HEK293 (cell line): ENCODE results near the gene SARNP.

Source experiments
- CTCF ChIA-PET: fragments of 350-600 bp; formaldehyde crosslinking; extraction: SDS; loops from one replicate; lab custom pipeline; 2021; ENCODE audit warnings: antibody characterized with exemption; lab: Yijun Ruan, JAX
- POLR2A ChIA-PET: fragments of 300-600 bp; formaldehyde crosslinking; extraction: SDS; loops from one replicate; lab custom pipeline; 2020; ENCODE audit warnings: antibody characterized with exemption, inconsistent platforms; lab: Yijun Ruan, JAX
- H3K27ac ChIP-seq: fragments of 200-500 bp; sonication (Bioruptor generic); 2 replicates; pipeline ENCODE4 v1.5.1; 2014; ENCODE audit warnings: low read depth, low read length, control low read depth, inconsistent platforms; ENCODE audit errors: extremely low read depth
- H3K36me3 ChIP-seq, 2 experiments: fragments of 200-500 bp in 1 of 2; sonication (Bioruptor generic) in 1 of 2; 1 replicate in 1 of 2; 2 replicates in 1 of 2; pipeline ENCODE4 v1.5.1; 2014 to 2017; ENCODE audit warnings: inconsistent platforms in 2 of 2, low read length in 2 of 2; ENCODE audit not compliant: control insufficient read depth in 2 of 2, insufficient read depth in 1 of 2
- H3K4me1 ChIP-seq: fragments of 200-500 bp; sonication (Bioruptor generic); 2 replicates; pipeline ENCODE4 v1.5.1; 2014; ENCODE audit warnings: mild to moderate bottlenecking, low read length, inconsistent platforms; ENCODE audit not compliant: control insufficient read depth, insufficient read depth
- H3K4me3 ChIP-seq: 2 replicates; pipeline ENCODE4 v1.5.1; 2011; ENCODE audit warnings: low read depth, mild to moderate bottlenecking, control low read depth, low read length, moderate library complexity
- H3K9me3 ChIP-seq: fragments of 200-500 bp; sonication (Bioruptor generic); 2 replicates; pipeline ENCODE4 v1.5.1; 2014; ENCODE audit warnings: low read depth, low read length, inconsistent platforms; ENCODE audit not compliant: control insufficient read depth, insufficient read depth
- GLIS2 ChIP-seq: fragments of 450-650 bp; formaldehyde crosslinking; IDR thresholded peaks from 2 replicates; pipeline ENCODE4 v1.5.1; 2016; ENCODE audit warnings: missing biosample characterization, missing genetic modification characterization
- HOXD13 ChIP-seq: sonication (generic); formaldehyde crosslinking; IDR thresholded peaks from 2 replicates; pipeline ENCODE4 v1.8.0; 2022; ENCODE audit warnings: missing genetic modification reagents, borderline replicate concordance
- IKZF3 ChIP-seq: fragments of 450-650 bp; IDR thresholded peaks from 2 replicates; pipeline ENCODE4 v1.5.0; 2018; ENCODE audit warnings: missing biosample characterization, mild to moderate bottlenecking, missing genetic modification characterization, moderate library complexity
- KLF9 ChIP-seq: fragments of 450-650 bp; formaldehyde crosslinking; IDR thresholded peaks from 2 replicates; pipeline ENCODE4 v1.5.1; 2016; ENCODE audit warnings: missing biosample characterization, missing genetic modification characterization, low read depth
- SP7 ChIP-seq: fragments of 450-650 bp; formaldehyde crosslinking; IDR thresholded peaks from 2 replicates; pipeline ENCODE4 v1.5.1; 2016; ENCODE audit warnings: missing biosample characterization, missing genetic modification characterization
- TRIM28 ChIP-seq: IDR thresholded peaks from 2 replicates; pipeline ENCODE4 v1.6.1; 2011; ENCODE audit warnings: low read length, control low read depth, borderline replicate concordance
- ZNF155 ChIP-seq: fragments of 450-650 bp; formaldehyde crosslinking; IDR thresholded peaks from 2 replicates; pipeline ENCODE4 v1.5.1; 2016; ENCODE audit warnings: missing biosample characterization, missing genetic modification characterization
- ZNF175 ChIP-seq: fragments of 450-650 bp; formaldehyde crosslinking; IDR thresholded peaks from 2 replicates; pipeline ENCODE4 v1.5.1; 2016; ENCODE audit warnings: missing biosample characterization, missing genetic modification characterization
- ZNF202 ChIP-seq: fragments of 450-650 bp; formaldehyde crosslinking; IDR thresholded peaks from 2 replicates; pipeline ENCODE4 v1.5.1; 2016; ENCODE audit warnings: missing biosample characterization, missing genetic modification characterization, borderline replicate concordance
- ZNF274 ChIP-seq, 2 experiments: fragments of 200-500 bp in 1 of 2; fragments of 450-650 bp in 1 of 2; sonication (Bioruptor generic) in 1 of 2; formaldehyde crosslinking in 1 of 2; IDR thresholded peaks; 2 replicates each; pipeline versions ENCODE4 v1.5.1 to v1.6.1; 2014 to 2016; ENCODE audit warnings: borderline replicate concordance in 1 of 2, inconsistent platforms in 1 of 2, low read length in 1 of 2, missing biosample characterization in 1 of 2, missing genetic modification characterization in 1 of 2
- ZNF292 ChIP-seq: fragments of 450-650 bp; formaldehyde crosslinking; IDR thresholded peaks from 2 replicates; pipeline ENCODE4 v1.5.1; 2016; ENCODE audit warnings: low read depth, missing biosample characterization, missing genetic modification characterization, borderline replicate concordance
- ZNF341 ChIP-seq: fragments of 450-650 bp; formaldehyde crosslinking; IDR thresholded peaks from 2 replicates; pipeline ENCODE4; 2016; ENCODE audit warnings: low read depth, missing biosample characterization, missing genetic modification characterization
- ZNF354C ChIP-seq: fragments of 450-650 bp; formaldehyde crosslinking; IDR thresholded peaks from 2 replicates; pipeline ENCODE4 v1.5.1; 2016; ENCODE audit warnings: missing biosample characterization, missing genetic modification characterization, low read depth, borderline replicate concordance
- ZNF549 ChIP-seq: fragments of 450-650 bp; IDR thresholded peaks from 2 replicates; pipeline ENCODE4 v1.5.1; 2018; ENCODE audit warnings: missing biosample characterization, missing genetic modification characterization, mild to moderate bottlenecking, inconsistent platforms, moderate library complexity
- ZNF585B ChIP-seq: fragments of 450-650 bp; formaldehyde crosslinking; IDR thresholded peaks from 2 replicates; pipeline ENCODE4 v1.5.1; 2016; ENCODE audit warnings: missing biosample characterization, missing genetic modification characterization
- ZNF670 ChIP-seq: fragments of 450-650 bp; formaldehyde crosslinking; IDR thresholded peaks from 2 replicates; pipeline ENCODE4 v1.5.1; 2016; ENCODE audit warnings: missing biosample characterization, missing genetic modification characterization, low read depth
- ZNF843 ChIP-seq: fragments of 450-650 bp; formaldehyde crosslinking; IDR thresholded peaks from 2 replicates; pipeline ENCODE4 v1.5.1; 2016; ENCODE audit warnings: missing biosample characterization, missing genetic modification characterization
- TF ChIP-seq, protein P1 (sequence below): fragments of 450-650 bp; formaldehyde crosslinking; IDR thresholded peaks from 2 replicates; pipeline ENCODE4 v1.5.1; 2016; ENCODE audit warnings: missing biosample characterization, missing genetic modification characterization
- TF ChIP-seq, protein P2 (sequence below): fragments of 450-650 bp; formaldehyde crosslinking; IDR thresholded peaks from 2 replicates; pipeline ENCODE4 v1.5.1; 2016; ENCODE audit warnings: missing biosample characterization, missing genetic modification characterization
- TF ChIP-seq, protein P3 (sequence below): fragments of 450-650 bp; IDR thresholded peaks from 2 replicates; pipeline ENCODE4 v1.5.1; 2018; ENCODE audit warnings: missing biosample characterization, missing genetic modification characterization

SARNP gene

DNA sequence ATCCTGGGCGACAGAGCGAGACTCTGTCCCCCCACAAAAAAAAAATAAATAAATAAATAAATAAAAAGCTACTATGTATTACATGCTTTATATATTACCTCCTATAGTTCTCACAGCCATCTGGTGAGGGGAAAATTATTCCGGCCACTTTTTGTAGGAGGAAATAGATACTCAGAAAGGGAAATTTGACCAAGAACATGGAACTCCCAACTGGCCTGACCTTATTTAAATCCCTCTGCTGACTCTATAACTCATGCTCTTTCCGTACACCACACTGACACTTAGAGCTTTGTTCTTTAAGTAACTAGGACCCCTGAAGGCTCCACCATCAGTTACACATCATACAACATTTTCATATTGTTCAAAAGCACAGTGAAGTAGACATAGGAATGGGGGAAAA lies 27.4 kb upstream of the SARNP start:
- H3K4me1 ChIP-seq = no peaks in the 10 kb centered on the region; the same call in 1 of the 2 replicates
- no peaks in the 10 kb centered on the region for H3K9me3 ChIP-seq
- H3K36me3 ChIP-seq = no peaks in the 10 kb centered on the region
- H3K4me3 ChIP-seq = no peak overlapping the region
- no peak overlapping the region for H3K27ac ChIP-seq
- ChIA-PET POLR2A (no interaction called here), CTCF (no interaction called here)
- no peak for TF ChIP-seq ZNF341
- TF ChIP-seq ZNF175 (tag by site-specific recombination) = no peak
- TF ChIP-seq ZNF549 (tag by site-specific recombination) = no peak
- no peak for TF ChIP-seq ZNF670 (tag by site-specific recombination)
- no peak for TF ChIP-seq ZNF585B (tag by site-specific recombination)
- TF ChIP-seq HOXD13 (CRISPR knock-in tag) = no peak
- TF ChIP-seq ZNF202 = no peak

DNA sequence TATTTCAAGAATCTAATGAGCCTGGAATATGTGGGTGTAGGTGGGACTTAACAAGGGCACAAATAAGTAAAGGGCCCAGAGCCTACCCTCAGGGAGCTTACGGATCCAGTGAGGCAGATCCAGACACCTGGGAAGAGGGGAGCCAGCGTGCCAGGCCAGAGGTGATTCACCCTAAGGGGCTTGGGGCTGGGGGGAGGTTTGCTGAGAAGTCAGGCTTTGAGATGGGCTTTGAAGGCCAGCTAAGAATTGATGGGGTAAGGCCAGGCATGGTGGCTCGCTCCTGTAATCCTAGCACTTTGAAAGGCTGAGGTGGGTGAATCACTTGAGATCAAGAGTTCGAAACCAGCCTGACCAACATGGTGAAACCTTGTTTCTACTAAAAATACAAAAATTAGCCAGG lies 25.9 kb upstream of the SARNP start:
- Histone ChIP-seq H3K4me3 (no peak overlapping the region), H3K27ac (no peak overlapping the region), H3K4me1 (no peaks in the 10 kb centered on the region; the same call in 1 of the 2 replicates), H3K9me3 (no peaks in the 10 kb centered on the region), H3K36me3 (no peaks in the 10 kb centered on the region)
- CTCF ChIA-PET = no interaction called here
- POLR2A ChIA-PET = interaction anchor here (1.8 kb wide), 1 partner anchor 13 kb away, joined by 7 read pairs; the partner anchor contains the start of gene DNAJC14
- TF ChIP-seq, protein P1, sequence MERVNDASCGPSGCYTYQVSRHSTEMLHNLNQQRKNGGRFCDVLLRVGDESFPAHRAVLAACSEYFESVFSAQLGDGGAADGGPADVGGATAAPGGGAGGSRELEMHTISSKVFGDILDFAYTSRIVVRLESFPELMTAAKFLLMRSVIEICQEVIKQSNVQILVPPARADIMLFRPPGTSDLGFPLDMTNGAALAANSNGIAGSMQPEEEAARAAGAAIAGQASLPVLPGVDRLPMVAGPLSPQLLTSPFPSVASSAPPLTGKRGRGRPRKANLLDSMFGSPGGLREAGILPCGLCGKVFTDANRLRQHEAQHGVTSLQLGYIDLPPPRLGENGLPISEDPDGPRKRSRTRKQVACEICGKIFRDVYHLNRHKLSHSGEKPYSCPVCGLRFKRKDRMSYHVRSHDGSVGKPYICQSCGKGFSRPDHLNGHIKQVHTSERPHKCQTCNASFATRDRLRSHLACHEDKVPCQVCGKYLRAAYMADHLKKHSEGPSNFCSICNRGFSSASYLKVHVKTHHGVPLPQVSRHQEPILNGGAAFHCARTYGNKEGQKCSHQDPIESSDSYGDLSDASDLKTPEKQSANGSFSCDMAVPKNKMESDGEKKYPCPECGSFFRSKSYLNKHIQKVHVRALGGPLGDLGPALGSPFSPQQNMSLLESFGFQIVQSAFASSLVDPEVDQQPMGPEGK (tag by site-specific recombination) = no peak
- TF ChIP-seq SP7 (tag by site-specific recombination) (no peak), ZNF354C (tag by site-specific recombination) (no peak), TRIM28 (no peak), ZNF292 (no peak), ZNF843 (tag by site-specific recombination) (no peak), ZNF274 (IDR thresholded peaks at IDR 0.05; ENCODE audit: low read length) (no peak), ZNF274 (tag by site-specific recombination; IDR thresholded peaks at IDR 0.05; ENCODE audit: borderline replicate concordance) (no peak), ZNF670 (tag by site-specific recombination) (no peak), HOXD13 (CRISPR knock-in tag) (no peak), GLIS2 (tag by site-specific recombination) (no peak), ZNF155 (no peak), KLF9 (tag by site-specific recombination) (no peak), IKZF3 (tag by site-specific recombination) (no peak)
- TF ChIP-seq, protein P2, sequence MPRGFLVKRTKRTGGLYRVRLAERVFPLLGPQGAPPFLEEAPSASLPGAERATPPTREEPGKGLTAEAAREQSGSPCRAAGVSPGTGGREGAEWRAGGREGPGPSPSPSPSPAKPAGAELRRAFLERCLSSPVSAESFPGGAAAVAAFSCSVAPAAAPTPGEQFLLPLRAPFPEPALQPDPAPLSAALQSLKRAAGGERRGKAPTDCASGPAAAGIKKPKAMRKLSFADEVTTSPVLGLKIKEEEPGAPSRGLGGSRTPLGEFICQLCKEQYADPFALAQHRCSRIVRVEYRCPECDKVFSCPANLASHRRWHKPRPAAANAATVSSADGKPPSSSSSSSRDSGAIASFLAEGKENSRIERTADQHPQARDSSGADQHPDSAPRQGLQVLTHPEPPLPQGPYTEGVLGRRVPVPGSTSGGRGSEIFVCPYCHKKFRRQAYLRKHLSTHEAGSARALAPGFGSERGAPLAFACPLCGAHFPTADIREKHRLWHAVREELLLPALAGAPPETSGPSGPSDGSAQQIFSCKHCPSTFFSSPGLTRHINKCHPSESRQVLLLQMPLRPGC = no peak
- TF ChIP-seq, protein P3, sequence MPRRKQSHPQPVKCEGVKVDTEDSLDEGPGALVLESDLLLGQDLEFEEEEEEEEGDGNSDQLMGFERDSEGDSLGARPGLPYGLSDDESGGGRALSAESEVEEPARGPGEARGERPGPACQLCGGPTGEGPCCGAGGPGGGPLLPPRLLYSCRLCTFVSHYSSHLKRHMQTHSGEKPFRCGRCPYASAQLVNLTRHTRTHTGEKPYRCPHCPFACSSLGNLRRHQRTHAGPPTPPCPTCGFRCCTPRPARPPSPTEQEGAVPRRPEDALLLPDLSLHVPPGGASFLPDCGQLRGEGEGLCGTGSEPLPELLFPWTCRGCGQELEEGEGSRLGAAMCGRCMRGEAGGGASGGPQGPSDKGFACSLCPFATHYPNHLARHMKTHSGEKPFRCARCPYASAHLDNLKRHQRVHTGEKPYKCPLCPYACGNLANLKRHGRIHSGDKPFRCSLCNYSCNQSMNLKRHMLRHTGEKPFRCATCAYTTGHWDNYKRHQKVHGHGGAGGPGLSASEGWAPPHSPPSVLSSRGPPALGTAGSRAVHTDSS = no peak
- TF ChIP-seq, all 188 proteins: peak for 0
